Measurements from ENCODE around the gene ZNF580. TPM values are rescaled to one million over a fixed set of nuclear protein-coding genes. Genes with fewer than 3 reads are reported as not detected.

The ZNF580 gene
- total RNA-seq, 1 donor from 2014 or later: 4.0 TPM

GRCh38 chr19:55679343-55680257 is 38.8 kb downstream of the ZNF580 start:
- DNase-seq: no peak

DNA sequence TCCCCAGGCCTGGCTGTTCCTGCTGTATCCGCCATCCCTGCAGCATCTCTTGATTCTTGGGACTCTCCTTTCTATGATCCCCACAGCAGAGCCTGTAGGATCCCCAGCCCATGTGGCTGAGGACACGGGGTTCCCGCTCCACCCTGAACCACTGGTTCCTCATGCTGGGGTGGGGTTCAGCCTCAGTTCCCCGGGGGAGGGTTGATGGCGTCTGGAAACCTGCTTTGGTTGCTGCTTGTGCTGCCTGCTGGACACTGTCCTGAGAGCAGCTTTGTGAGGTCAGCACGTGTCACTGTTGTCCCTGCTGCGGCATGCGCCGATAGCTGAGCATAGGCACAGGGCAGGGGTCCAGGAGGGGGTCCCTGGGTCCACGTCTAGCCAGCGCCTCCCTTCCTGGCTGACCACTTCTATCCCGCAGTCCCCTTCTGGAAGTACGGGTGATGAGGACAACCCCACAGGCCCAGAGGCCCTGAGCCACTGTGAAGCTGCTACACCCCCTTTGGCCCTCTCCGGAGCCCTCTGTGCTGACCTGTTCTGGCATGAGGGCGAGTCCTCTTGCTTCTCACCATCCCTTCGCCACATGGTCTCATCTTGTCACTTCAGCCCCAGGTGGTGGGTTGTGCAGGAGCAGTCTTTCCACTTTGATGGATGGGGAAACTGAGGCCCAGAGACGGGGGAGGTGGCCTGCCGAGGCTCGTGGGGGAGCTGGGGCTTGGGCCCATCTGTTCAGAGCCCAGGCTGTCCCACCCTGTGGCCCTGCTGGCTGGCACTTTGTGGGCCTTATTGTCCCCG is 39.7 kb downstream of the ZNF580 start:
- no peak for DNase-seq

DNA sequence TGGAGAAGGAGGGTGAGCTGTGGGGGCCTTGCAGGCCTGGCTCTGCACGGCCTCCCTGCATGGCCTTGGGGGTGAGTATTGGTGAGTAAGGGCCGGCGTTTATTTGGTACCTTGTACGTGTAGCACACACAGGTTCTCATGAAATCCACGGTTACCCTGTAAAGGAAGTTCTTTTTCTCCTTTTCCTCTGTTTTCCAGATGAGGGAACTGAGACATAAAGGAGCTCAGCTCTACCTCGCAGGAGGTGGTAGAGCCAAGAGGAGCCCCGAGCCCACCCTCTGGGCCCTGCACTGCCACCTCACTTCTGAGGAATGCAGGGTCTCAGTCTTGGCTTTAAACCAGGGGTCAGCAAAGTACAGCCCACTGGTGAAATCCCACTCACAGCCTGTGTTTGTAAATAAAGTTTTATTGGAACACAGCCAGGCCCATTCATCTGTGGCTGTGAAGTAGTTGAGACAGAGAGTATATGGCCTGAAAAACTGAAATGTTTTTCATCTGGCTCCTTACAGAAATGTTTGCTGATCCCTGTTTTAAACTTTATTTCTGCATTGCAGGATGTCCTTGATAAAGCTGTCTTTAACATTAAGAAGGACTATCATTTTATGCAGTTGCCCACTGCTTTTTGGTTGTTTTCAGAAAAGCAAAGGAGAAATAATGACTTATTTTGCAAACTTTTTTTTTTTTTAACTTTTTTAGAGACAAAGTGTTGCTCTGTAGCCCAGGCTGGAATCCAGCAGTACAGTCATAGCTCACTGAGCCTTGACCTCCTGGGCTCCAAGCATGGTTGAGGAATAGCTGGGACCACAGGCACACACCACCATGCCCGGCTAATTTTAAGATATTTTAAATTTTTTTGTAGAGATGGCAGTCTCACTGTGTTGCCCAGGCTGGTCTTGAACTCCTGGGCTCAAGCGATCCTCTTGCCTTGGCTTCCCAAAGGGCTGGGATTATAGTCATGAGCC is 40.6 kb downstream of the ZNF580 start:
- no peak for DNase-seq

- DNase-seq: no peak
These were observed 42.9 kb downstream of the ZNF580 start for GRCh38 chr19:55683449-55684261.

GRCh38 chr19:55684946-55685681 is 44.3 kb downstream of the ZNF580 start:
- DNase-seq: no peak

DNA sequence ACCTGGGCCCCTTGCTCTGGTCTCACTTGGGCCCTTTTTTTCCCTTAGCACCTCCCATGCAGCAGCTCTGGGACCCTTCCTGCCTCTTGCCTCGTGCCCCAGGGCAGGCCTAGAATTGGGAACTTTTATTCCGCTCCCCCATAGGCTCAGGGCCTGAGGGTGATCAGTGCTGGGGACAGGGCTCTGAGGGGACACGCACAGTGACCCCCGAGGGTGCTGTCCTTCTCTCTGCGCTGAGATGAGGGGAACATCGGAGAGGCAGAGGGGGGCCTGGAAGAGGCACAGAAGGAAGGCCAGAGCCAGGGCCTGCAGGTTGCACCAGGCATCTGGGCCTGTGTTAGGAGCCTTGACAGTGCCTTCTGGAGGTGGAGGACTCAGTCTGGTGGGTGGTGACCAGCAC is 45.0 kb downstream of the ZNF580 start:
- DNase-seq: no peak

DNA sequence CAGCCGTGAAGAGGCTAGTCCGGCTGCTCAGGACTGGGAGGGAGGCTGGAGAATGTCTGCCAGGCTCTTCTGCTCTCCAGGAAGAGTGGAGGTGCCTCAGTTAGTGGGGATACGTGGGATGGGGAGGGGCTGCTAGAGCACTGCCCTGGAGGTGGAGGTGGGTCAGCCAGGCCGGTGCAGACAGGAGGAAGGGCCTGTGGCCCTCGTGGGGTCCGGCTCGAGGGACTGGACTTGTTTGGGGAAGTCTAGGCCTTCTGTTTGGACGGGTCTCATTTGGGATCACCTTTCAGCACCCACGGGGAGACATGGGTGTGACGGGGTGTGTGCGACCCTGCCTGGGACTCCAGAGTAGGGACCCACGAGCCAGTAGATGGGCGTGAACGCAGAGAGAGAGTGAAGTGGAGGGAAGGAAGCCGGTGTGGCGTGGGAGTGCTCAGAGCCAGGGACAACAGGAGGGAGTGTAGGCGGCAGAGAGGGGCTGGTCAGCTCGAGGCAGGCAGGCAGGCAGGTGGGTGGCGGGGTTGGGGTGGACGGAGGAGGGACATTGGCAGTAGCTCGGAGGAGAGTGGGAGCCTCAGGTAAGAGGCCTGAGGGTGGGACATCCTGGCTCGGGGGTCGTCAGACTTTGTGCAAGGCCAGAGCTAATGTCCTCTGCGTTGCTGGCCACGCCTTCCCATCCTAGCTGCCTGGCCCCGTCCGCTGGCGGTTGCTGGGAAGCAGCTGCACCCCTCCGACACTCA is 45.7 kb downstream of the ZNF580 start:
- DNase-seq: no peak

GRCh38 chr19:55687281-55688201 is 46.7 kb downstream of the ZNF580 start:
- no peak for DNase-seq

DNA sequence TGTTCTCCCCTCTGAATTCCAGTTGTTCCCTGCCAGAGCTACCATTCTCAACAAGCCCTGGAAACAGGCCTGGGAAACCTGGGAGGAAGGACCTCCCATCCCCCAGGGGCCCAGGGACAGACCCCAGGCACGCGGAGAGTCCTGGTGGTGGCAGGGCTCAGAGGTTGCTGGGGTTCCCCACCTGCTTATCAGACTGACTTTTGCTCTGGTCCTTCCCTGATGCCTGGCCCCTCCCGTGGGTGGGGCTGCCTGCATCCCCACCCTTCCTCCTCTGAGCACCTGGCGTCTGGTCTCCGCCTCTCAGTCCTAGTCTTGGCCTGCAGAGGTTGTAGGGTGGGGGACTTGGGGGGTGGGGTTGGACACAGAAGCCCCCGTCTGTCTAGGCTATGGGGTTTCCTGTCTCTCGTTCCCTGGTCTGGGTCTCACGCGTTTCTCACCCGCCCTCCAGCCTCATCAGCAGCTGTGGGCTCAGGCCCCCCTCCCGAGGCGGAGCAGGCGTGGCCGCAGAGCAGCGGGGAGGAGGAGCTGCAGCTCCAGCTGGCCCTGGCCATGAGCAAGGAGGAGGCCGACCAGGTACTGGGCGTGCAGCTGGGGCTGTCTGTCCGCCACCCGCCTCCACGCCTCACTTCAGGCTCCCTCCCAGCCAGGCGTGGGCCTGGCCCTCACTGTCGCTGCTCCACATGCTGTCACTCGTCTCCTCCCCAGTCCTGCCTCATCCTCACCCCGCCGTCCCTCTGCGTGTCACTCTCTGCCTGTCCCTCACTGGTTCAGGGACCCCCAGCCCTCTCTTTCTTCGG is 47.8 kb downstream of the ZNF580 start:
- no peak for DNase-seq

DNA sequence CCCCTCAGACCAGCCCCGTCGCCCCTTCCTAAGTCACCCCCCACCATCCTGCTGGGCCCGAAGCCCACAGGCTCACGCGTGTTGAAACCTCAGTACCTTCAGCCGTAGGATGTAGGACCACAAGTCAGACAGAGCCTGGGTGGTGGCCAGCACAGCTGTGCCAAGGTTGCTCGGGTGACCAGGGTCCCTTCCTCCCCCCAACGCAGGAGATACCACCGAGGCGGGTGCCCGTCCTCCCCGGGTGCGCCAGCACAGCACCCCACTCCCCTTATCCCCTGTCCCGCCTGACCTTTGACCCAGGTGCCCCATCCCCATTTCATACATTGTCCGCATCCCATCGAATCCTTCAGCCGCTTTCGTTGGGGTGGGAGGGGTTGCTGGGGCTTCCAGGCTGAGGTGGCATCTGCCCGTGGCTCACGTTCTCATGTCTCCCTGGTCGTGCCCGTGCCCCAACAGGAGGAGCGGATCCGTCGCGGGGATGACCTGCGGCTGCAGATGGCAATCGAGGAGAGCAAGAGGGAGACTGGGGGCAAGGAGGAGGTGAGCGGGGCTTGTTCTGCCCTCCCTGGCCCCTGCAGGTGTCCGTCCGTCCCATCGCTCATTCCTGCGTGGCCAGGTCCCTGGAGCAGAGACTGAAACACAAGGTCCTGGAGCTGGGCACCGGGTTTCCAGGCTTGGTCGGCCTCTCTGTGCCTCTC is 48.8 kb downstream of the ZNF580 start:
- no peak for DNase-seq

DNA sequence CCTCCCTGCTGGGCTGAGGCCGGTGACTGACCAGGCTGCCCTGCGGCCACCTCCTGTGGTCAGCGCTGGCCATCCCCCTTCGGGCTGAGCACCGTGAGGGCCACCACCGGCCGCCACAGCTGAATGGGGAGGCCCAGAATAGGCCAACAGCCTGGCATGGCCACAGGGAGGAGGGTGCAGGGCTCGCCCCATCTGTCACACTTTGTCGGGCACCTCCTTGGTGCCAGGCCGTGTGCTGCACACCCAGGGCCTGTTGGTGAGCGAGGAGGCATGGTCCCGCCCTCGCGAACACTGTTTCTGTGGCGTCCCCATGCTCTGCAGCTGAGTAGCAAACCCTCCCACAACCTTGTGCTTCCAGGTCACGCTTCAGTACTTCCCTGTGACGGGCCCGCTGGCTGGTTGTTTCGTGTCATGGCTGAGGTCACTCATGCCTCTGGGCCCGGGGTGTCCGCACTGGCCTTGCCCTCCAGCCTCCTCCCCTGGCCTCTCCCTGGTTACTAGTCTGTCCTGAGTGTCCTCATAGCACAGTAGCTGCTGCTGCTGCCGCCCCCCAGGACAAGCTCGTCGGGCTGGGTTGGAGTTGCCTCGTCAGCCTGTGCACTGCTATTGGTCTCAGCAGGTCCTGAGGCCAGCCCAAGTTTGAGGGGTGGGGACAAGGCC is 49.4 kb downstream of the ZNF580 start:
- no peak for DNase-seq

GRCh38 chr19:55690769-55691545 is 50.2 kb downstream of the ZNF580 start:
- DNase-seq: no peak

GRCh38 chr19:55691561-55692481 is 51.0 kb downstream of the ZNF580 start:
- DNase-seq: no peak

- DNase-seq: no peak
These were observed 51.9 kb downstream of the ZNF580 start for GRCh38 chr19:55692681-55693081.
